Measurements from ENCODE around the gene TMEM131. TPM values are rescaled to one million over a fixed set of nuclear protein-coding genes. Genes with fewer than 3 reads are reported as not detected.

TMEM131 gene
- total RNA-seq, 1 donor: 30.0 TPM

DNA sequence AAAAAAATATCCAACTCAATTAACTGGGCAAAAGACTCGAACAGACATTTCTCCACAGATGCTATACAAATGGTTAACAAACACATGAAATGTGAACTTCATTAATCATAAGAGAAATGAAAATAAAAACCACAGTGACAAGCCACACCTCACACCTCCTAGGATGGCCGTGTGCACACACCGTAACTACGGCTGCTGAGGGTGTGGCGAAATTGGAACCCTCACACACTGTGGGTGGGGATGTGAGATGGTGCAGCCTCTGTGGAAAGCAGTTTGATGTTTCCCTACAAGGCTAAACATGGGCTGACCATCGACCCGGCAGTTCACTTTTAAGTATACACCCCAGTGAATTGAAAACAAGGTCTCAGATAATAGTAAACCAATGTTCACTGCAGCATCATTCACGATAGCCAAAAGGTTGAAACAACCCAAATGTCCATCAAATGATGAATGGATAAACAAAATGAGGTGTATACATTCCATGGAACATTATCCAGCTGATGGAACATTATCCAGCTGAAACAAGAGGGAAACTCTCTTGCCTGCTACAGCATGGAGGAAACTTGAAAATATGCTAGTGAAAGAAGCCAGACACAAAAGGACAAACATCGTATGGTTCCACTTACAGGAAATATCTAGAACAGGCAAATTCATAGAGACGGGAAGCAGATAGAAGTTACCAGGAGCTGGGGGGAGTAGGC is 250.1 kb downstream of the TMEM131 start:
- no peak for TF ChIP-seq CTCF (IDR thresholded peaks at IDR 0.05; ENCODE audit: extremely low read depth, low read depth, low read length)
- H3K27ac ChIP-seq (ENCODE audit: low read depth, low read length): no peak overlapping the region
- H4K20me1 ChIP-seq (ENCODE audit: insufficient read depth, low read length): no peaks in the 10 kb centered on the region
- H3K36me3 ChIP-seq (ENCODE audit: insufficient read depth, low read length): no peaks in the 10 kb centered on the region
- no peak overlapping the region for H2AFZ ChIP-seq (ENCODE audit: low read length)
- DNase-seq (ENCODE audit: insufficient read length, low spot score, missing footprints): no peak
- no peaks in the 10 kb centered on the region for H3K27me3 ChIP-seq (ENCODE audit: insufficient read depth, low read length)
- no peak overlapping the region for H3K4me2 ChIP-seq (ENCODE audit: insufficient read depth, low read length)
- no peaks in the 10 kb centered on the region for H3K9me3 ChIP-seq (ENCODE audit: low read depth, low read length)
- H3K4me3 ChIP-seq (ENCODE audit: insufficient read depth, low read length): no peak overlapping the region
- H3K79me2 ChIP-seq (ENCODE audit: insufficient read depth, low read length): no peaks in the 10 kb centered on the region
- no peaks in the 10 kb centered on the region for H3K4me1 ChIP-seq (ENCODE audit: insufficient read depth, low read length)

DNA sequence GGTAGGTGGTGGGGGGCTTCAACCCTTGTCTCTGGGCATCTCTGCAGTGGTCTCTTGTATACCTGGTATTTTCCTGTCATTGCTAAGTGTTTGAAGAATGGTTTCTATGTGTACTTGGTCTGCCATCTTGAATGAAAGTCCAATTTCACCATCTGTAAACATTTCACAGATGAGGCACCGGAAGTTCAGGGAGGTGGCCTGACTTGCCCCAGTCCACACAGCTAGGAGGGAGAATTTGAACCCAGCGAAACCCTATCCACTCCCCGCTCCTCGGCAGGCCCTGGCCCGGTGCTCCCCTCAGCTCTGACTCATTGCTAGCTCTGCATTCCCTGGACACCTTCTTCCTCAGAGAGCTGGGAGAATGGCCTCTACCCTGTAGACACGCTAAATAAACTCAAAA is 251.8 kb downstream of the TMEM131 start:
- no peaks in the 10 kb centered on the region for H3K27me3 ChIP-seq (ENCODE audit: insufficient read depth, low read length)
- no peak overlapping the region for H2AFZ ChIP-seq (ENCODE audit: low read length)
- no peak for TF ChIP-seq CTCF (IDR thresholded peaks at IDR 0.05; ENCODE audit: extremely low read depth, low read depth, low read length)
- no peaks in the 10 kb centered on the region for H4K20me1 ChIP-seq (ENCODE audit: insufficient read depth, low read length)
- no peaks in the 10 kb centered on the region for H3K4me1 ChIP-seq (ENCODE audit: insufficient read depth, low read length)
- H3K9me3 ChIP-seq (ENCODE audit: low read depth, low read length): no peaks in the 10 kb centered on the region
- no peaks in the 10 kb centered on the region for H3K79me2 ChIP-seq (ENCODE audit: insufficient read depth, low read length)
- DNase-seq (ENCODE audit: insufficient read length, low spot score, missing footprints): no peak
- no peak overlapping the region for H3K4me2 ChIP-seq (ENCODE audit: insufficient read depth, low read length)
- no peaks in the 10 kb centered on the region for H3K36me3 ChIP-seq (ENCODE audit: insufficient read depth, low read length)
- H3K27ac ChIP-seq (ENCODE audit: low read depth, low read length): no peak overlapping the region
- no peak overlapping the region for H3K4me3 ChIP-seq (ENCODE audit: insufficient read depth, low read length)

GRCh38 chr2:97742381-97742847 is 253.3 kb downstream of the TMEM131 start:
- no peaks in the 10 kb centered on the region for H3K36me3 ChIP-seq (ENCODE audit: insufficient read depth, low read length)
- no peaks in the 10 kb centered on the region for H3K27me3 ChIP-seq (ENCODE audit: insufficient read depth, low read length)
- H3K79me2 ChIP-seq (ENCODE audit: insufficient read depth, low read length): no peaks in the 10 kb centered on the region
- TF ChIP-seq CTCF (IDR thresholded peaks at IDR 0.05; ENCODE audit: extremely low read depth, low read depth, low read length): no peak
- peak; percentile 65 for DNase-seq (ENCODE audit: insufficient read length, low spot score, missing footprints)
- H3K9me3 ChIP-seq (ENCODE audit: low read depth, low read length): no peaks in the 10 kb centered on the region
- no peaks in the 10 kb centered on the region for H4K20me1 ChIP-seq (ENCODE audit: insufficient read depth, low read length)
- H2AFZ ChIP-seq (ENCODE audit: low read length): no peak overlapping the region
- H3K4me3 ChIP-seq (ENCODE audit: insufficient read depth, low read length): no peak overlapping the region
- no peaks in the 10 kb centered on the region for H3K4me1 ChIP-seq (ENCODE audit: insufficient read depth, low read length)
- no peak overlapping the region for H3K4me2 ChIP-seq (ENCODE audit: insufficient read depth, low read length)
- no peak overlapping the region for H3K27ac ChIP-seq (ENCODE audit: low read depth, low read length)

- Histone ChIP-seq H3K4me1 (ENCODE audit: insufficient read depth, low read length) (no peaks in the 10 kb centered on the region), H4K20me1 (ENCODE audit: insufficient read depth, low read length) (no peaks in the 10 kb centered on the region), H3K4me2 (ENCODE audit: insufficient read depth, low read length) (no peak overlapping the region), H3K79me2 (ENCODE audit: insufficient read depth, low read length) (no peaks in the 10 kb centered on the region), H2AFZ (ENCODE audit: low read length) (no peak overlapping the region), H3K27me3 (ENCODE audit: insufficient read depth, low read length) (no peaks in the 10 kb centered on the region), H3K36me3 (ENCODE audit: insufficient read depth, low read length) (no peaks in the 10 kb centered on the region), H3K9me3 (ENCODE audit: low read depth, low read length) (no peaks in the 10 kb centered on the region), H3K27ac (ENCODE audit: low read depth, low read length) (no peak overlapping the region), H3K4me3 (ENCODE audit: insufficient read depth, low read length) (no peak overlapping the region)
- peak; percentile 84 for DNase-seq (ENCODE audit: insufficient read length, low spot score, missing footprints)
- TF ChIP-seq CTCF (IDR thresholded peaks at IDR 0.05; ENCODE audit: extremely low read depth, low read depth, low read length): no peak
Measured at GRCh38 chr2:97741686-97742085, 254.1 kb downstream of the TMEM131 start.

All from osteoblast (primary cell).